ENCODE results near the gene TCEAL7. TPM values are rescaled to one million over a fixed set of nuclear protein-coding genes. Genes with fewer than 3 reads are reported as not detected.

TCEAL7 gene
- total and polyA plus RNA-seq, 2 experiments from 2014 or later, result 7.3 to 17.2 TPM

DNA sequence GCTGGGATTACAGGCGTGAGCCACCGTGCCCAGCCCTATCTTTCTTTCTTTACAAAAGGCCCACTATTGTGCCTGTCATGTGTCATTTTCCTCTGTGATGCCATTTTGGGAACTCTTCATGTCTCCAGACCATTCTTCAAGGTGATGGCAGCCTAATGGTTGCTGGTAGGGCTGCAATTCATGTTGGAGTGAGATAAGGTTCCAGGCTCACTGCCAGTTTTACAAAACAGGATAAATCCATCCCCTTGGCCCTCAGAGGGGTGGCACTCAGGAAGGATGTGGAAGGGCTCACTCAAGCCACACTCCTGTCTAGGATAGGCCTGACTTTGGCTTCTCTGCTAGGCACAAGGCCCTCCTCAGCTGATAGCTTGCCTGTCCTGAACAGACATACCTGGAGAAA, 30.1 kb downstream of the TCEAL7 start:
- Histone ChIP-seq H3K36me3 (ENCODE audit: insufficient read depth) (no peaks in the 10 kb centered on the region; the same call in 1 of the 2 replicates), H3K27me3 (ENCODE audit: insufficient read depth) (no peaks in the 10 kb centered on the region), H3F3A (replicated peaks; ENCODE audit: low read depth) (no peaks in the 10 kb centered on the region), H3K4me3 (no peak overlapping the region), H3K27ac (ENCODE audit: low read depth) (no peak overlapping the region), H3K4me1 (ENCODE audit: insufficient read depth) (peaks cover 11% of the 10 kb centered on the region), H3K4me2 (no peak overlapping the region), H4K20me1 (replicated peaks; ENCODE audit: insufficient read depth) (no peaks in the 10 kb centered on the region), H3K9me2 (ENCODE audit: insufficient read depth) (no peaks in the 10 kb centered on the region), H2AFZ (no peak overlapping the region), H3K79me2 (replicated peaks; ENCODE audit: insufficient read depth) (peaks cover 12% of the 10 kb centered on the region)
- Mint-ChIP-seq H3K27me3 (ENCODE audit: insufficient read depth, low read depth, poor library complexity) (no peaks in the 10 kb centered on the region), H3K4me1 (peaks cover 24% of the 10 kb centered on the region), H3K36me3 (ENCODE audit: low read depth) (peaks cover 13% of the 10 kb centered on the region), H3K9me3 (no peaks in the 10 kb centered on the region; the same call in 2 of the 3 replicates), H3K27ac (no peak overlapping the region), H3K4me3 (no peak overlapping the region; the same call in 2 of the 3 replicates)
- DNase-seq (ENCODE audit: low spot score) (no peak), ATAC-seq (no peak)
- TF ChIP-seq STAT1 (IDR thresholded peaks at IDR 0.05; ENCODE audit: unreplicated experiment), result no peak
- TF ChIP-seq ZNF114 (CRISPR knock-in tag; IDR thresholded peaks at IDR 0.05), result no peak
- TF ChIP-seq, protein P1, sequence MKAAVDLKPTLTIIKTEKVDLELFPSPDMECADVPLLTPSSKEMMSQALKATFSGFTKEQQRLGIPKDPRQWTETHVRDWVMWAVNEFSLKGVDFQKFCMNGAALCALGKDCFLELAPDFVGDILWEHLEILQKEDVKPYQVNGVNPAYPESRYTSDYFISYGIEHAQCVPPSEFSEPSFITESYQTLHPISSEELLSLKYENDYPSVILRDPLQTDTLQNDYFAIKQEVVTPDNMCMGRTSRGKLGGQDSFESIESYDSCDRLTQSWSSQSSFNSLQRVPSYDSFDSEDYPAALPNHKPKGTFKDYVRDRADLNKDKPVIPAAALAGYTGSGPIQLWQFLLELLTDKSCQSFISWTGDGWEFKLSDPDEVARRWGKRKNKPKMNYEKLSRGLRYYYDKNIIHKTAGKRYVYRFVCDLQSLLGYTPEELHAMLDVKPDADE (IDR thresholded peaks at IDR 0.05), result no peak
- no peak for TF ChIP-seq CREB1 (CRISPR knock-in tag; IDR thresholded peaks at IDR 0.05; ENCODE audit: low read depth)
- TF ChIP-seq, protein P2, sequence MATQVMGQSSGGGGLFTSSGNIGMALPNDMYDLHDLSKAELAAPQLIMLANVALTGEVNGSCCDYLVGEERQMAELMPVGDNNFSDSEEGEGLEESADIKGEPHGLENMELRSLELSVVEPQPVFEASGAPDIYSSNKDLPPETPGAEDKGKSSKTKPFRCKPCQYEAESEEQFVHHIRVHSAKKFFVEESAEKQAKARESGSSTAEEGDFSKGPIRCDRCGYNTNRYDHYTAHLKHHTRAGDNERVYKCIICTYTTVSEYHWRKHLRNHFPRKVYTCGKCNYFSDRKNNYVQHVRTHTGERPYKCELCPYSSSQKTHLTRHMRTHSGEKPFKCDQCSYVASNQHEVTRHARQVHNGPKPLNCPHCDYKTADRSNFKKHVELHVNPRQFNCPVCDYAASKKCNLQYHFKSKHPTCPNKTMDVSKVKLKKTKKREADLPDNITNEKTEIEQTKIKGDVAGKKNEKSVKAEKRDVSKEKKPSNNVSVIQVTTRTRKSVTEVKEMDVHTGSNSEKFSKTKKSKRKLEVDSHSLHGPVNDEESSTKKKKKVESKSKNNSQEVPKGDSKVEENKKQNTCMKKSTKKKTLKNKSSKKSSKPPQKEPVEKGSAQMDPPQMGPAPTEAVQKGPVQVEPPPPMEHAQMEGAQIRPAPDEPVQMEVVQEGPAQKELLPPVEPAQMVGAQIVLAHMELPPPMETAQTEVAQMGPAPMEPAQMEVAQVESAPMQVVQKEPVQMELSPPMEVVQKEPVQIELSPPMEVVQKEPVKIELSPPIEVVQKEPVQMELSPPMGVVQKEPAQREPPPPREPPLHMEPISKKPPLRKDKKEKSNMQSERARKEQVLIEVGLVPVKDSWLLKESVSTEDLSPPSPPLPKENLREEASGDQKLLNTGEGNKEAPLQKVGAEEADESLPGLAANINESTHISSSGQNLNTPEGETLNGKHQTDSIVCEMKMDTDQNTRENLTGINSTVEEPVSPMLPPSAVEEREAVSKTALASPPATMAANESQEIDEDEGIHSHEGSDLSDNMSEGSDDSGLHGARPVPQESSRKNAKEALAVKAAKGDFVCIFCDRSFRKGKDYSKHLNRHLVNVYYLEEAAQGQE (IDR thresholded peaks at IDR 0.05; ENCODE audit: unreplicated experiment), result no peak
- no peak for TF ChIP-seq EZH2phosphoT487 (IDR thresholded peaks at IDR 0.05; ENCODE audit: unreplicated experiment)
- TF ChIP-seq, protein P3, sequence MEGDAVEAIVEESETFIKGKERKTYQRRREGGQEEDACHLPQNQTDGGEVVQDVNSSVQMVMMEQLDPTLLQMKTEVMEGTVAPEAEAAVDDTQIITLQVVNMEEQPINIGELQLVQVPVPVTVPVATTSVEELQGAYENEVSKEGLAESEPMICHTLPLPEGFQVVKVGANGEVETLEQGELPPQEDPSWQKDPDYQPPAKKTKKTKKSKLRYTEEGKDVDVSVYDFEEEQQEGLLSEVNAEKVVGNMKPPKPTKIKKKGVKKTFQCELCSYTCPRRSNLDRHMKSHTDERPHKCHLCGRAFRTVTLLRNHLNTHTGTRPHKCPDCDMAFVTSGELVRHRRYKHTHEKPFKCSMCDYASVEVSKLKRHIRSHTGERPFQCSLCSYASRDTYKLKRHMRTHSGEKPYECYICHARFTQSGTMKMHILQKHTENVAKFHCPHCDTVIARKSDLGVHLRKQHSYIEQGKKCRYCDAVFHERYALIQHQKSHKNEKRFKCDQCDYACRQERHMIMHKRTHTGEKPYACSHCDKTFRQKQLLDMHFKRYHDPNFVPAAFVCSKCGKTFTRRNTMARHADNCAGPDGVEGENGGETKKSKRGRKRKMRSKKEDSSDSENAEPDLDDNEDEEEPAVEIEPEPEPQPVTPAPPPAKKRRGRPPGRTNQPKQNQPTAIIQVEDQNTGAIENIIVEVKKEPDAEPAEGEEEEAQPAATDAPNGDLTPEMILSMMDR (conservative IDR thresholded peaks at IDR 0.05; ENCODE audit: low read depth in 2 of 2), result no peak
- TF ChIP-seq, protein P4, sequence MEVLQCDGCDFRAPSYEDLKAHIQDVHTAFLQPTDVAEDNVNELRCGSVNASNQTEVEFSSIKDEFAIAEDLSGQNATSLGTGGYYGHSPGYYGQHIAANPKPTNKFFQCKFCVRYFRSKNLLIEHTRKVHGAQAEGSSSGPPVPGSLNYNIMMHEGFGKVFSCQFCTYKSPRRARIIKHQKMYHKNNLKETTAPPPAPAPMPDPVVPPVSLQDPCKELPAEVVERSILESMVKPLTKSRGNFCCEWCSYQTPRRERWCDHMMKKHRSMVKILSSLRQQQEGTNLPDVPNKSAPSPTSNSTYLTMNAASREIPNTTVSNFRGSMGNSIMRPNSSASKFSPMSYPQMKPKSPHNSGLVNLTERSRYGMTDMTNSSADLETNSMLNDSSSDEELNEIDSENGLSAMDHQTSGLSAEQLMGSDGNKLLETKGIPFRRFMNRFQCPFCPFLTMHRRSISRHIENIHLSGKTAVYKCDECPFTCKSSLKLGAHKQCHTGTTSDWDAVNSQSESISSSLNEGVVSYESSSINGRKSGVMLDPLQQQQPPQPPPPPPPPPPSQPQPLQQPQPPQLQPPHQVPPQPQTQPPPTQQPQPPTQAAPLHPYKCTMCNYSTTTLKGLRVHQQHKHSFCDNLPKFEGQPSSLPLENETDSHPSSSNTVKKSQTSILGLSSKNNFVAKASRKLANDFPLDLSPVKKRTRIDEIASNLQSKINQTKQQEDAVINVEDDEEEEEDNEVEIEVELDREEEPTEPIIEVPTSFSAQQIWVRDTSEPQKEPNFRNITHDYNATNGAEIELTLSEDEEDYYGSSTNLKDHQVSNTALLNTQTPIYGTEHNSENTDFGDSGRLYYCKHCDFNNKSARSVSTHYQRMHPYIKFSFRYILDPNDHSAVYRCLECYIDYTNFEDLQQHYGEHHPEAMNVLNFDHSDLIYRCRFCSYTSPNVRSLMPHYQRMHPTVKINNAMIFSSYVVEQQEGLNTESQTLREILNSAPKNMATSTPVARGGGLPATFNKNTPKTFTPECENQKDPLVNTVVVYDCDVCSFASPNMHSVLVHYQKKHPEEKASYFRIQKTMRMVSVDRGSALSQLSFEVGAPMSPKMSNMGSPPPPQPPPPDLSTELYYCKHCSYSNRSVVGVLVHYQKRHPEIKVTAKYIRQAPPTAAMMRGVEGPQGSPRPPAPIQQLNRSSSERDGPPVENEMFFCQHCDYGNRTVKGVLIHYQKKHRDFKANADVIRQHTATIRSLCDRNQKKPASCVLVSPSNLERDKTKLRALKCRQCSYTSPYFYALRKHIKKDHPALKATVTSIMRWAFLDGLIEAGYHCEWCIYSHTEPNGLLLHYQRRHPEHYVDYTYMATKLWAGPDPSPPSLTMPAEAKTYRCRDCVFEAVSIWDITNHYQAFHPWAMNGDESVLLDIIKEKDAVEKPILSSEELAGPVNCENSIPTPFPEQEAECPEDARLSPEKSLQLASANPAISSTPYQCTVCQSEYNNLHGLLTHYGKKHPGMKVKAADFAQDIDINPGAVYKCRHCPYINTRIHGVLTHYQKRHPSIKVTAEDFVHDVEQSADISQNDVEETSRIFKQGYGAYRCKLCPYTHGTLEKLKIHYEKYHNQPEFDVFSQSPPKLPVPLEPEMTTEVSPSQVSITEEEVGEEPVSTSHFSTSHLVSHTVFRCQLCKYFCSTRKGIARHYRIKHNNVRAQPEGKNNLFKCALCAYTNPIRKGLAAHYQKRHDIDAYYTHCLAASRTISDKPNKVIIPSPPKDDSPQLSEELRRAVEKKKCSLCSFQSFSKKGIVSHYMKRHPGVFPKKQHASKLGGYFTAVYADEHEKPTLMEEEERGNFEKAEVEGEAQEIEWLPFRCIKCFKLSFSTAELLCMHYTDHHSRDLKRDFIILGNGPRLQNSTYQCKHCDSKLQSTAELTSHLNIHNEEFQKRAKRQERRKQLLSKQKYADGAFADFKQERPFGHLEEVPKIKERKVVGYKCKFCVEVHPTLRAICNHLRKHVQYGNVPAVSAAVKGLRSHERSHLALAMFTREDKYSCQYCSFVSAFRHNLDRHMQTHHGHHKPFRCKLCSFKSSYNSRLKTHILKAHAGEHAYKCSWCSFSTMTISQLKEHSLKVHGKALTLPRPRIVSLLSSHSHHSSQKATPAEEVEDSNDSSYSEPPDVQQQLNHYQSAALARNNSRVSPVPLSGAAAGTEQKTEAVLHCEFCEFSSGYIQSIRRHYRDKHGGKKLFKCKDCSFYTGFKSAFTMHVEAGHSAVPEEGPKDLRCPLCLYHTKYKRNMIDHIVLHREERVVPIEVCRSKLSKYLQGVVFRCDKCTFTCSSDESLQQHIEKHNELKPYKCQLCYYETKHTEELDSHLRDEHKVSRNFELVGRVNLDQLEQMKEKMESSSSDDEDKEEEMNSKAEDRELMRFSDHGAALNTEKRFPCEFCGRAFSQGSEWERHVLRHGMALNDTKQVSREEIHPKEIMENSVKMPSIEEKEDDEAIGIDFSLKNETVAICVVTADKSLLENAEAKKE (CRISPR knock-in tag; IDR thresholded peaks at IDR 0.05), result no peak
- no peak for TF ChIP-seq ZNF331 (CRISPR knock-in tag; IDR thresholded peaks at IDR 0.05; ENCODE audit: low read depth)
- no peak for TF ChIP-seq NANOG (IDR thresholded peaks at IDR 0.05; ENCODE audit: borderline replicate concordance)
- TF ChIP-seq JUNB (IDR thresholded peaks at IDR 0.05; ENCODE audit: unreplicated experiment), result no peak

All from GM23338 (cell line).